ENCODE data around the gene CPA2.

Gene CPA2

GRCh38 chr7:130254555-130254954 is 12.1 kb upstream of the CPA2 start:
- no peak for DNase-seq (ENCODE audit: low read depth)

- DNase-seq (ENCODE audit: low read depth) = no peak
These were observed 10.0 kb upstream of the CPA2 start for GRCh38 chr7:130256704-130257103.

- no peak for DNase-seq (ENCODE audit: low read depth)
These were observed 8.1 kb upstream of the CPA2 start for GRCh38 chr7:130258494-130259078.

GRCh38 chr7:130262448-130262847 is 4.2 kb upstream of the CPA2 start:
- DNase-seq (ENCODE audit: low read depth) = no peak

GRCh38 chr7:130263130-130263529 is 3.5 kb upstream of the CPA2 start:
- no peak for DNase-seq (ENCODE audit: low read depth)

- DNase-seq (ENCODE audit: low read depth) = no peak
These were observed 278 bp downstream of the CPA2 start for GRCh38 chr7:130266961-130267321.

- no peak for DNase-seq (ENCODE audit: low read depth)
These were observed 2.0 kb downstream of the CPA2 start for GRCh38 chr7:130268463-130269317.

GRCh38 chr7:130269318-130269694 is 2.6 kb downstream of the CPA2 start:
- DNase-seq (ENCODE audit: low read depth) = no peak

GRCh38 chr7:130270947-130271800 is 4.5 kb downstream of the CPA2 start:
- no peak for DNase-seq (ENCODE audit: low read depth)

- no peak for DNase-seq (ENCODE audit: low read depth)
These were observed 5.9 kb downstream of the CPA2 start for GRCh38 chr7:130272381-130273080.

- DNase-seq (ENCODE audit: low read depth) = no peak
These were observed 6.6 kb downstream of the CPA2 start for GRCh38 chr7:130273081-130273932.

- DNase-seq (ENCODE audit: low read depth) = no peak
These were observed 7.2 kb downstream of the CPA2 start for GRCh38 chr7:130273933-130274255.

- no peak for DNase-seq (ENCODE audit: low read depth)
These were observed 7.6 kb downstream of the CPA2 start for GRCh38 chr7:130274296-130274695.

- DNase-seq (ENCODE audit: low read depth) = no peak
These were observed 8.4 kb downstream of the CPA2 start for GRCh38 chr7:130274983-130275591.

GRCh38 chr7:130275826-130276297 is 9.2 kb downstream of the CPA2 start:
- DNase-seq (ENCODE audit: low read depth) = no peak

GRCh38 chr7:130276796-130277762 is 10.4 kb downstream of the CPA2 start:
- DNase-seq (ENCODE audit: low read depth) = no peak

- DNase-seq (ENCODE audit: low read depth) = no peak
These were observed 11.3 kb downstream of the CPA2 start for GRCh38 chr7:130277763-130278643.

GRCh38 chr7:130278860-130279259 is 12.2 kb downstream of the CPA2 start:
- no peak for DNase-seq (ENCODE audit: low read depth)

- DNase-seq (ENCODE audit: low read depth) = no peak
These were observed 12.6 kb downstream of the CPA2 start for GRCh38 chr7:130279286-130279685.
